KMS-11 (cell line): Measurements from ENCODE around the gene ZNF248.

ENCODE experiments used
- H2AFZ ChIP-seq: fragments of 200-600 bp; sonication (generic); 2 replicates; pipeline ENCODE4 v1.6.1; 2016; ENCODE audit warnings: antibody characterized with exemption, mixed run types, low read depth
- H3K27ac ChIP-seq: fragments of 200-600 bp; sonication (generic); 2 replicates; pipeline ENCODE4 v1.6.1; 2016; ENCODE audit warnings: mild to moderate bottlenecking, mixed run types
- H3K27me3 ChIP-seq: fragments of 200-600 bp; sonication (generic); 2 replicates; pipeline ENCODE4 v1.6.1; 2017; ENCODE audit warnings: mild to moderate bottlenecking, low read depth, mixed run types, moderate library complexity; ENCODE audit not compliant: insufficient read depth
- H3K36me3 ChIP-seq: fragments of 200-600 bp; sonication (generic); 2 replicates; pipeline ENCODE4 v1.6.1; 2017; ENCODE audit warnings: mild to moderate bottlenecking, mixed run types; ENCODE audit not compliant: insufficient read depth
- H3K4me1 ChIP-seq: fragments of 200-600 bp; sonication (generic); 2 replicates; pipeline ENCODE4 v1.6.1; 2016; ENCODE audit warnings: mild to moderate bottlenecking, low read depth, mixed run types; ENCODE audit not compliant: poor library complexity, severe bottlenecking
- H3K4me2 ChIP-seq: fragments of 200-600 bp; sonication (generic); 2 replicates; pipeline ENCODE4 v1.7.0; 2016; ENCODE audit warnings: mild to moderate bottlenecking, mixed run types
- H3K4me3 ChIP-seq: fragments of 200-600 bp; sonication (generic); IDR thresholded peaks from 2 replicates; pipeline ENCODE4 v1.6.1; 2017; ENCODE audit warnings: low read depth, low read length, mixed read lengths; ENCODE audit not compliant: insufficient read depth
- H3K79me2 ChIP-seq: fragments of 200-600 bp; sonication (generic); 2 replicates; pipeline ENCODE4 v1.6.1; 2016; ENCODE audit warnings: low read depth, mixed run types; ENCODE audit not compliant: insufficient read depth
- H3K9ac ChIP-seq: fragments of 200-600 bp; sonication (generic); 2 replicates; pipeline ENCODE4 v1.6.1; 2016; ENCODE audit warnings: mild to moderate bottlenecking, mixed run types
- H4K20me1 ChIP-seq: fragments of 200-600 bp; sonication (generic); 2 replicates; pipeline ENCODE4 v1.6.1; 2016; ENCODE audit warnings: mild to moderate bottlenecking, mixed run types; ENCODE audit not compliant: insufficient read depth
- CTCF ChIP-seq: fragments of 200-600 bp; sonication (generic); conservative IDR thresholded peaks from 2 replicates; pipeline ENCODE4 v1.6.1; 2017; ENCODE audit warnings: low read depth, mild to moderate bottlenecking, antibody characterized with exemption, low read length, moderate library complexity, mixed read lengths

ZNF248 gene

DNA sequence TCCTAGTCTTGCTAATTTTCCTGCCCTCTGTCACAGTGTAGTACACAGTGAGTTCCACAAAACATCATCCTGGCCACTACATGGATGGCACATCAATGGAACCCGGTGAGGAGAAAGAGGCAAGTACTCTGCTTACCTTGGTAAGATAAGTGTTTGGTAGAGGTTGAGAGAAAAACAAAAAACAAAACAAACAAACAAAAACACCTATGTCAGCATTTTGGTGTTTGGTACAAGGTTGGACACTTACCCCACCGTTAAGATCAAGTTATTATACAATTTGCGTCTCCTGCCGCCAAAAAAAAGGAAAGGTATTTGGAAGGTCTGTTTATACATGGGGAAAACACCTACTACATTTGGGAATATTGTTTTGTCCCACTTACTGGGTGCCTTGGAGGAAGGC, 72.7 kb downstream of the ZNF248 start:
- H3K4me3 ChIP-seq, result no peak overlapping the region
- no peak overlapping the region for H2AFZ ChIP-seq
- H4K20me1 ChIP-seq, result no peaks in the 10 kb centered on the region
- no peak overlapping the region for H3K27ac ChIP-seq
- no peaks in the 10 kb centered on the region for H3K79me2 ChIP-seq
- no peaks in the 10 kb centered on the region for H3K27me3 ChIP-seq
- no peak overlapping the region for H3K4me2 ChIP-seq
- no peak for TF ChIP-seq CTCF
- H3K36me3 ChIP-seq, result no peaks in the 10 kb centered on the region
- no peaks in the 10 kb centered on the region for H3K4me1 ChIP-seq
- H3K9ac ChIP-seq, result no peak overlapping the region

DNA sequence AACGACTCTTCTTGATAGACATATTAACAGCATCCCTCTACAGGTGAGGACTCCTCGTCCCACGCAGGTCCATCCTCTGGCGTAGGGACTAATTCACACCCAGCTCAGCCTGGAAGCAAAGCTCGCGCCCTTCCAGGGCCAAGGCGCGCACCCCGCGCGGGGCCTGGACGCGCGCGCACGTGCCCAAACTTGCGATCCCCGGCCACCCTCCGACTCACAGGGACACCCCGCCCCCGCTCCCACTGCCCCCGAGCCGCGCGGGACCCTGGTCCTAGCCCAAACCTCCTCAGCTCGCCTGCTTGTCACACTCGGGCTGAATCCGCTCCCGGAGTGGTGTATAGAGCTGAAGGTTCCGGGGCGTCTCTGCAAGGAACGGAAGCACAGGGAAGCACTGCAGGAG, 76.9 kb downstream of the ZNF248 start:
- Histone ChIP-seq H3K4me2 (no peak overlapping the region), H3K27ac (no peak overlapping the region), H3K4me3 (no peak overlapping the region), H3K9ac (no peak overlapping the region), H3K4me1 (no peaks in the 10 kb centered on the region), H3K36me3 (no peaks in the 10 kb centered on the region), H3K79me2 (no peaks in the 10 kb centered on the region), H4K20me1 (no peaks in the 10 kb centered on the region), H2AFZ (no peak overlapping the region), H3K27me3 (no peaks in the 10 kb centered on the region)
- TF ChIP-seq CTCF, result no peak

DNA sequence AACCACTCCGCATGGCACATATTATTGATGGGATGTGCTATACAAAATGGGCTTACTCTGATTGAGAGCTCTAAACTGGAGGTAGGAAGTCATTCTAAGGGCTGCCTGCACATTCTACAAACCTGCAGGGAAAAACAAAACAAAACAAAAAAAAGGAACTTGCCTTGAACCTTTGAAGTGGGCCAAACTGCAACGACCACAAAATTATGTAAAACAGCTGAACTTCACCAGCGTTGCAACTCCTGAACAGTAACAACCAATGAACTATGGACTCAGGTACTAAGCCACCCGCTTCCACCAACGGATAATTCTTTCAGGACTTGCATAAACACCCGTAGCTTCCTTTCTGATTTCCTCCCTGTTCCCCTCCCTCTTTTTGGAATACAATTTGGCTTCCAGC, 80.4 kb downstream of the ZNF248 start:
- no peaks in the 10 kb centered on the region for H3K79me2 ChIP-seq
- no peak overlapping the region for H3K27ac ChIP-seq
- H2AFZ ChIP-seq, result no peak overlapping the region
- no peaks in the 10 kb centered on the region for H3K4me1 ChIP-seq
- TF ChIP-seq CTCF, result no peak
- H3K9ac ChIP-seq, result no peak overlapping the region
- H3K4me3 ChIP-seq, result no peak overlapping the region
- no peaks in the 10 kb centered on the region for H3K27me3 ChIP-seq
- H3K4me2 ChIP-seq, result no peak overlapping the region
- H4K20me1 ChIP-seq, result no peaks in the 10 kb centered on the region
- no peaks in the 10 kb centered on the region for H3K36me3 ChIP-seq

DNA sequence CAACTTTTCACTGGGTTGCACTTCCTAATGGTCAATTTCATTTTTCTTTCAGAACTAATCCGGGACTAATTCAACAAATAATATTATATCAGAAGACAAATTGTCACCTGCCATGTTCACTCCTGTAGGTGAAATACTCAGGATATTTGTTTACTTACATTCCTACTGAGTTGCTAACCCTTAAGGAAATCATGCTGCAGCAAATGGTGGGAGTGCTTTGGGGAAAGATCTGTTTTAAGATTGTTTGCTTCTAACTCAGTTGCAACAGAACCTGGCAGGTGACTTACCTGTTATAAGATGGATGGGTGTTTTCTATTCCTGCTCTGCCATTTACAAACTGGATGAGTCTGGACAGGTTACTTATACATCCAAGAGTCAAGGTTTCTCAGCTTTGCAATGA, 81.8 kb downstream of the ZNF248 start:
- Histone ChIP-seq H2AFZ (no peak overlapping the region), H3K36me3 (no peaks in the 10 kb centered on the region), H3K4me1 (no peaks in the 10 kb centered on the region), H3K4me3 (no peak overlapping the region), H3K27me3 (no peaks in the 10 kb centered on the region), H4K20me1 (no peaks in the 10 kb centered on the region), H3K79me2 (no peaks in the 10 kb centered on the region), H3K9ac (no peak overlapping the region), H3K27ac (no peak overlapping the region), H3K4me2 (no peak overlapping the region)
- no peak for TF ChIP-seq CTCF

- Histone ChIP-seq H3K79me2 (no peaks in the 10 kb centered on the region), H3K27me3 (no peaks in the 10 kb centered on the region), H4K20me1 (no peaks in the 10 kb centered on the region), H3K27ac (no peak overlapping the region), H2AFZ (no peak overlapping the region), H3K4me1 (no peaks in the 10 kb centered on the region), H3K36me3 (no peaks in the 10 kb centered on the region), H3K9ac (no peak overlapping the region), H3K4me2 (no peak overlapping the region), H3K4me3 (no peak overlapping the region)
- TF ChIP-seq CTCF, result no peak
Observed at GRCh38 chr10:37774351-37774750, 83.1 kb downstream of the ZNF248 start.
